Measurements from ENCODE around the gene SYNGR2.

DNA sequence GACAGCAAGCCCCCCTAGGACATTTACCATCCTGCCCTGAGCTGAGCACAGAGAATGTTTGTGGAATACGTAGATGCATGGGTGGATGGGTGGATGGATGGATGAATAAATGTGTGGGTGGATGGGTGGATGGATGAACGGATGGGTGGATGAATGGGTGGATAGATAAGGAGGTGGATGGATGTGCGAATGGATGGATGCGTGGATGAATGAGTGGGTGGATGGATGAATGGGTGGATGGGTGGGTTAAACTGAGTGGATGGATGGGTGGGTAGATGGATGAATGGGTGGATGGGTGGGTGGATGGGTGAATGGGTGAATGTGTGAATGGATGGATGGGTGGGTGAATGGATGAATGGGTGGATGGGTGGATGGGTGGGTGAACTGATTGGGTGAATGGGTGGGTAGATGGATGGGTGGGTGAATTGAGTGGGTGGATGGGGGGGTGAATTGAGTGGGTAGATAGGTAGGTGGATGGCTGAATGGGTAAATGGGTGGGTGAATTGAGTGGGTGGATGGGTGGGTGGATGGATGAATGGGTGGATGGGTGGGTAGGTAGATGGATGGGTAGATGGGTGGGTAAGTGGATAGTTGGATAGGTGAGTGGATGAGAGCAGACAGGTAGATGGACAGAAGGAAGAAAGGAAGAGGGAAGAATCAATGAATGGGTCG, 45.0 kb upstream of the SYNGR2 start:
- TF ChIP-seq, protein P1, sequence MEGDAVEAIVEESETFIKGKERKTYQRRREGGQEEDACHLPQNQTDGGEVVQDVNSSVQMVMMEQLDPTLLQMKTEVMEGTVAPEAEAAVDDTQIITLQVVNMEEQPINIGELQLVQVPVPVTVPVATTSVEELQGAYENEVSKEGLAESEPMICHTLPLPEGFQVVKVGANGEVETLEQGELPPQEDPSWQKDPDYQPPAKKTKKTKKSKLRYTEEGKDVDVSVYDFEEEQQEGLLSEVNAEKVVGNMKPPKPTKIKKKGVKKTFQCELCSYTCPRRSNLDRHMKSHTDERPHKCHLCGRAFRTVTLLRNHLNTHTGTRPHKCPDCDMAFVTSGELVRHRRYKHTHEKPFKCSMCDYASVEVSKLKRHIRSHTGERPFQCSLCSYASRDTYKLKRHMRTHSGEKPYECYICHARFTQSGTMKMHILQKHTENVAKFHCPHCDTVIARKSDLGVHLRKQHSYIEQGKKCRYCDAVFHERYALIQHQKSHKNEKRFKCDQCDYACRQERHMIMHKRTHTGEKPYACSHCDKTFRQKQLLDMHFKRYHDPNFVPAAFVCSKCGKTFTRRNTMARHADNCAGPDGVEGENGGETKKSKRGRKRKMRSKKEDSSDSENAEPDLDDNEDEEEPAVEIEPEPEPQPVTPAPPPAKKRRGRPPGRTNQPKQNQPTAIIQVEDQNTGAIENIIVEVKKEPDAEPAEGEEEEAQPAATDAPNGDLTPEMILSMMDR (IDR thresholded peaks at IDR 0.05; ENCODE audit: control extremely low read depth in 1 of 3, insufficient read depth in 1 of 3, low read depth in 1 of 3, low read length in 3 of 3): no peak
- TF ChIP-seq YY1 (IDR thresholded peaks at IDR 0.05; ENCODE audit: low read depth, low read length): no peak
- TF ChIP-seq CEBPB (IDR thresholded peaks at IDR 0.05; ENCODE audit: low read depth, low read length): no peak
- TF ChIP-seq SUZ12 (IDR thresholded peaks at IDR 0.05; ENCODE audit: low read length): no peak
- TF ChIP-seq, protein P2, sequence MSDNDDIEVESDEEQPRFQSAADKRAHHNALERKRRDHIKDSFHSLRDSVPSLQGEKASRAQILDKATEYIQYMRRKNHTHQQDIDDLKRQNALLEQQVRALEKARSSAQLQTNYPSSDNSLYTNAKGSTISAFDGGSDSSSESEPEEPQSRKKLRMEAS (IDR thresholded peaks at IDR 0.05): no peak
- no peak for TF ChIP-seq TEAD4 (IDR thresholded peaks at IDR 0.05; ENCODE audit: low read depth, low read length)
- TF ChIP-seq JUN (IDR thresholded peaks at IDR 0.05; ENCODE audit: low read depth, low read length): no peak
- TF ChIP-seq SIN3A (conservative IDR thresholded peaks at IDR 0.05 in 1 of 2, IDR thresholded peaks at IDR 0.05 in 1 of 2; ENCODE audit: low read depth in 1 of 2, low read length in 2 of 2): no peak
- no peak for TF ChIP-seq EP300 (IDR thresholded peaks at IDR 0.05; ENCODE audit: borderline replicate concordance in 1 of 2, low read depth in 2 of 2, low read length in 2 of 2)

All from H1 (cell line).